HG02852 (cell line): Measurements from ENCODE around the gene NOP14.
"Not testable (repeated sequence)": the region's sequence is repeated elsewhere in the genome, so short reads cannot be mapped to it uniquely, and the experiment has no call there.

Source experiments
- ATAC-seq: cut with Tn5 transposase; IDR thresholded peaks from one replicate; pipeline ENCODE4 v1.9.1; 2021; ENCODE audit warnings: mild to moderate bottlenecking, moderate library complexity; ENCODE audit not compliant: unreplicated experiment

NOP14 gene

DNA sequence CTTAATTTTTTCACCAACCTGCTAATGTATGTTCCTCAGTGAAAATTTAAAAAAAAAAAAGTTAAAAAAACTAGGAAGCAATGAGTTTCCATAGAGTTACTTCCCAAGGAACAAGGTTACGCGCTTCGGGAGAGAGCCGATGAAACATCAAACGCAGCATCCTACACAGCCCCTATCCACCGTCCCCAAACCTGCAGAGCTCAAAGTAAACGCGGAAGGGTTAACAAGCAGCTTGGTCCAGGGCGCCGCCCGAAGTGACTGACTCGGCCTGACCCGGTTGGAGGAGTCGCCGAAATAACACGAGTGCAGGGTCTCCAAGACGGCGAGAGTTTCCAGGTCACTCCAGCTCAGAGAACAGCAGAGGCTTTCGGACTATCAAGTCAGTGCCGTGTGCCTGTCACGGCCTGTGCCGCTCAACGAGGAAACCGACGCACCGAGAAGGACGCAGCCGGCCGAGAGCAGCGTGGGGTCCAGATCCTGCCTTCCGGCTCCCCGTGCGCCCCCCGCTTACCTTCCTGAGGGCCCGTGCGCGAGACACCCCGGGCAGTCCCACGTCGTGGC lies 512 bp downstream of the NOP14 start:
- peak; percentile 32 for ATAC-seq

- ATAC-seq = no peak
Measured at GRCh38 chr4:2961811-2962441, 1.3 kb downstream of the NOP14 start.

DNA sequence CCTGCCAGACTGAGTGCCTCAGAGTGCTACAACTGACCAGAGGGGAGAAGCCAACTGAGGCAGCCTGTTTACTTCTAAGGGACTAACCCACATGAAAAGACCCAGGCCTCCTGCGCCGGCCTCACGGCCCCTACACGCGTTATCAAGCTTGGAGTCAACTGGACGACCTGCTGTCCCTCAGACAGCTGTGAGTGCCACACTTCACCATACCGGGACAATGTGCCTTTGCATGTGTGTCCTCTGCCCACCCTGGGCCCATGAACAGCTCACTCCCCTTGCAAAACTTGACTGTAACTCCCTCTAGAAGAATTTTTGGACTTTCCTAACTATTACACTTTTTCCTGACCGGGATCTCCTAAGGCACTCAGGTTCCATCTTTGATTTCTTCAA lies 1.8 kb downstream of the NOP14 start:
- ATAC-seq = no peak

- not testable (repeated sequence) for ATAC-seq
Measured at GRCh38 chr4:2960450-2960849, 2.8 kb downstream of the NOP14 start.

GRCh38 chr4:2958446-2958845 lies 4.8 kb downstream of the NOP14 start:
- ATAC-seq = no peak

DNA sequence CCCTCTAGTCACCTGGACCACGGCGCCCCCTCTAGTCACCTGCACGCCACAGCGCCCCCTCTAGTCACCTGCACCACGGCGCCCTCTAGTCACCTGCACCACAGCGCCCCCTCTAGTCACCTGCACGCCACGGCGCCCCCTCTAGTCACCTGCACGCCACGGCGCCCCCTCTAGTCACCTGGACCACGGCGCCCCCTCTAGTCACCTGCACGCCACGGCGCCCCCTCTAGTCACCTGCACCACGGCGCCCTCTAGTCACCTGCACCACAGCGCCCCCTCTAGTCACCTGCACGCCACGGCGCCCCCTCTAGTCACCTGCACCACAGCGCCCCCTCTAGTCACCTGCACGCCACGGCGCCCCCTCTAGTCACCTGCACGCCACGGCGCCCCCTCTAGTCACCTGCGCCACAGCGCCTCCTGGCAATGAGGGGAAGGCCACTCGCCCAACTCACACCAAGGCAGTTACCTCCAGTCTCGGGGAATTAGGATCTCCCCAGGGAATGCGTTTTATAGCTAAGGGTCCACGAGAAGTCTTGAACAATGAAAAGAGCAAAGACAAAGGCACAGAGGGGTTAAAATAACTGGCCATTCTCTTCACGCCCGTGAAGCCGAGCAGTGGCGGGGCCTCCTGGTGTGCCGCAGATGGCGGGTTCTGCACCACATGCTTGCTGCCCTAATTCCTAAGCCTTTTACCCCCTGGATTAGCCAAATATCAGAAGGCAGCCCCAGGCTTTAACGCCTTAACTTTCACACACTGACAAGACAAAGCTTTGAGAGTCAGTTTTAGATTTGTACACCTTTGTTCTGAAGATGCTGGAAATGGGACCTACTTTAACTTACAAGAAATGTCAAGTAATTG lies 7.8 kb downstream of the NOP14 start:
- not testable (repeated sequence) for ATAC-seq

DNA sequence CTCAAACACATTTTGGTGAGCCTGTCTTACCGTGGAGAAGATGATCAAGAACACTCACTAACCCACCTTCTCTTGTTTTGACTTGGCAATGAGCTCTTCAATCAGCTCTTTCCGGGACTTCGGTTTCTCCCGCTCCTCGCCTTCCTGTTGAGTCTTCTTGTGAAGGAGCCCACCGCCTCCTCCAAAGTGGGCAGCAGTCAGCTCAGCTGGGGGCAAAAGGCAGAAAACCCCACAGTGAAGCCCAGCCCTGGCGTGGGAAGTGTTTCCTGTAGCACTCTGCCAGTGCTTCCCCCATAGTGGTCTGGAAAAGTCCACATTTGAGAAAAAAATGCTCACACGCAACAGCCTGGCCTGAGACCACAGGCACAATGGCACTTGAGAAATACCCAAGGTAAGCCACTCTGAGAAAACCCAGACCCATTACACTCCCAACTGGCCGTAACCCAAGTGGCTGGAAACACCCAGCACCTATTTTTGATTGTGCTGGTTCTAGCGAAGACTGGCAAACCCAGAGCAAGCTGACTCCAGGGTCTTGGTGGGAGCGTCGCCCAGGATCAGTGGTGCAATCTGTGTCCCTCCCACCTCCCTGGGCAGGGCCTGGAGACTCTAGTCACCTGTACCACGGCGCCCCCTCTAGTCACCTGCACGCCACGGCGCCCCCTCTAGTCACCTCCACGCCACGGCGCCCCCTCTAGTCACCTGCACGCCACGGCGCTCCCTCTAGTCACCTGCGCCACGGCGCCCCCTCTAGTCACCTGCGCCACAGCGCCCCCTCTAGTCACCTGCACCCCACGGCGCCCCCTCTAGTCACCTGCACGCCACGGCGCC lies 8.6 kb downstream of the NOP14 start:
- peak; percentile 64 for ATAC-seq

GRCh38 chr4:2953496-2953895 lies 9.7 kb downstream of the NOP14 start:
- no peak for ATAC-seq

GRCh38 chr4:2950221-2950989 lies 12.8 kb downstream of the NOP14 start:
- no peak for ATAC-seq

GRCh38 chr4:2949782-2950125 lies 13.5 kb downstream of the NOP14 start:
- ATAC-seq = no peak

DNA sequence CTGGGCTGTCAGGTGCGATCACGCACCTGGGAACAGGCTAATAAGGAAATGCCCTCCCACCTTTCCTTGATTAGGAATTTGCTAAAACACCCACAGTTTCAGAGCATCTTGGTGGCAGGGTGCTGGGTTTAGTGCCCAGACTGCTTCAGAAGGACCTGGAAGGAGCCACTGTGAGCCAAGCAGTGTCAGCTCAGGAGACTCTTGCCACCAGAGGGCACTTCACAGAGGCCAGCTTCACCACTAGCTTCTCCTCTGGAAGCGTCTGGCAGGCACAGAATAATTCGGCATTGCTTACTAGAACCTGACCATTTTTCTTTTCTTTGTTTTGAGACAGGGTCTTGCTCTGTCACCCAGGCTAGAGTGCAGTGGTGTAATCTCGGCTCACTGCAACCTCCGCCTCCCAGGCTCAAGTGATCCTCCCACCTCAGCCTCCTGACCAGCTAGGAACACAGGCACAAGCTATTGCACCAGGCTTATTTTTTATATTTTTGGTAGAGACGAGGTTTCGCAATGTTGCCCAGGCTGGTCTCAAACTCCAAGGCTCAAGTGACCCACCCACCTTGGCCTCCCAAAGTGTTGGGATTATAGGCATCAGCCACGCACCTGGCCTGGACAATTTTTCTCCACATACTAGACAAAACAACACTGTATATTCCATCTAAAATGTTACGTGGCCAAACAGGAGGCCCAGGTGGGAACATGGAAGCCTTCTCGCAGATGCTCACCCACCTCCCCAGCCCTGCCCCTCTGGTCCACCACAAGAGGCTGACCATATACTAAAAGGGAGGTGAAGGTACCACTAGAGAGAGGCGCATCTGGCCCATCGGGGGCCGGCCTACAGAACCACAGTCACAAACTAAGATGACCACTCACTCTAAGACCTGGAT lies 14.1 kb downstream of the NOP14 start:
- no peak for ATAC-seq

- ATAC-seq = no peak
Measured at GRCh38 chr4:2947926-2948325, 15.3 kb downstream of the NOP14 start.

DNA sequence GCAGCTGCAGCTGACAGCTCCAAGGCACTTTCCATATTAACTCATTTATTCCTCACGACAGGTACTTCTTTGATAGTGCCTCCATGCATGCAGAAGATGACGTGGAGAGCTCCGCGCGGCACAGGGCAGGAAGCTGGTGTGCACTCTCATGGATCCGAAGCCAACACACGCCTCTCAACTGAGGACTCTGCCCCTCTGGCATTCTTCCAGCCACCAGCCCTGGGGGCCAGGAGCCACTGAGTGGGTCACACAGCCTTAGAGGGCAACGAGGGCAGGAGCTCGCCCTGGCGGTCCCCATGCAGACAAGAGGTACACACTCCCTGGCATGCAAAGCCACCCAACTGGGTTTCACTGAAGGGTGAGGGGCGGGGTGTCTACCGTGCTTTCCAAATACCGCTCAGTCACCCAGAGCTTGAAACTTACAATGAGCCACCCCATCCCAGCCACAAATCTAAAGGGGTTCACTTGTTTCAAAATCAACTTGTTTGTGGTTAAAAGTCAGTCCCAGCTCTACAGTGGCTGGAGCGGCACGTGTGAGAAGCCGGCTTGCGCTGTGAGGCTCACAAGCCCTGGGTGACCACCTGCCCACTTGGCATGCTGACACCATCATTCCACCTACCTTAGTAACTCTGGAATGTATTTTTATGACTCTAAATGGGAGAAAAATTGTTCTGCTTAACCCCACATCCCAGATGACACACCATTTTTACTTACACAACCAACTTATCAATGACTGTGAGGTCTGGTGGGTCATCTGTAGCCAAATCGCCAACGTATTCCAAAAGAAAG lies 16.2 kb downstream of the NOP14 start:
- no peak for ATAC-seq

GRCh38 chr4:2945619-2946604 lies 17.3 kb downstream of the NOP14 start:
- ATAC-seq = not testable (repeated sequence)

DNA sequence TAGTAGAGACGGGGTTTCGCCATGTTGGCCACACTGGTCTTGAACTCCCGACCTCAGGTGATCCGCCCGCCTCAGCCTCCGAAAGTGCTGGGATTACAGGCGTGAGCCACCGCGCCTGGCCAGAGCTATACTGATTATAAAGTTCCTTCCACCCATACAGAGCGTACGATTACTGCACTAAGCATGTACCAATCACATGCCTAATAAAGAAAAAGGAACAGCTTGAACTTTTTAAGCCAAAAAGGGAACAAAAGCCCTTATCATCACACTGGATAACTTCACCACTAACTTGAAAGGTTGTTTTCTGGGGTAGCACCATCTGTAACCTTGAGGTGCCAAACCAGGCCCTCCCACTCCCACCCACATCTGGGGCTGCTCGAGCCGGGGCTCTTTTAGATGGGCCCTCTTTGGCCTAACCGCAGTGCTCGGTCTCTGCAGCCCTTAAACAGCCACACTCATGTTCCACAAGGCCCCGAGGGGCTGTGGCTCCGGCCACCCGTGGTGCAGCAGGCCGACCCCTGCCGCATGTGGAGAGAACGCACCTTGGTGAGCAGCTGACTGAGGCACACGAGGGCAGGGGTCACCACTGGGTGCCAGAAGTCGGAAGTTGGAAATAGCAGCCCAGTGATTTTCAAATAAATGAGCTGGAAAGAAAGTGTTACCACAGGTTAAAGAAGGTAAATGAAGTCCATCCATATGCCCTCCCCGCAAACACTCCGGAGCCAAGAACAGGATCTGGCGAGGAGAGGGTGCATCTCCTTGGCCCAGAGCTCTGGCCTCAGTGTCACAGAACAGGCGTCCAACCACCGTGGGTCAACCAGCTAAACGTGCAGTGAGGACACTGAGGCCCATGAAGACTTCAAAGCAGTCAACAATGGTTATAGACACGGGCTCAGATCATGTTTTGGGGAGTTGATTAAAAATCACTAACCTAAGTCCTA lies 18.4 kb downstream of the NOP14 start:
- ATAC-seq = no peak

DNA sequence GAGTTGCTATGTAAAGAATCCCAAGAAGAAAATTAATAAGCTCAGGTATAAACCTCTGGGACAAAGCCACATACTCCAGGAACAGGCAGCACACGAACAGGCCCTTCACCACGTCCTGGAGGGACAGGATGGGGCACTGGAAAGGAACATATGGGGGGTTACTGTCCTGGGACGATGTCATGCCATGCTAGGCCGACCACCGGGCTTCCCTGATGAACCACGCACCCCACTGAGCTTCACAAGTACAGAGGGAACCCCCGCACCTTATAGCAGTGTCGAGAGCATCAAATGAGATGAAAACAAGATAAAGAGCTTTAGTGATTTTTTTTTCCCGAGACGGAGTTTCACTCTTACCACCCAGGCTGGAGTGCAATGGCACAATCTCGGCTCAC lies 19.1 kb downstream of the NOP14 start:
- no peak for ATAC-seq
